GM23338 (cell line): ENCODE measurements around the gene LCP2. TPM values are rescaled to one million over a fixed set of nuclear protein-coding genes. Genes with fewer than 3 reads are reported as not detected.

Experiments used
- ATAC-seq: fragments of 200-7000 bp; cut with Tn5 transposase; 3 replicates; pipeline ENCODE4 v1.9.1; 2020
- DNase-seq: peaks from one replicate; pipeline ENCODE4 v3.0.0-alpha.2; 2015; ENCODE audit warnings: low spot score
- H2AFZ ChIP-seq: fragments of 200-600 bp; sonication (generic); 2 replicates; pipeline ENCODE4 v1.8.0; 2016; ENCODE audit warnings: antibody characterized with exemption, mild to moderate bottlenecking, moderate library complexity
- H3F3A ChIP-seq: fragments of 200-600 bp; sonication (generic); replicated peaks from 2 replicates; pipeline ENCODE4 v1.8.0; 2017; ENCODE audit warnings: antibody characterized with exemption, mixed run types, low read depth
- H3K27ac ChIP-seq: fragments of 200-600 bp; sonication (generic); 2 replicates; pipeline ENCODE4 v1.6.1; 2016; ENCODE audit warnings: low read depth
- H3K27me3 ChIP-seq: fragments of 200-600 bp; sonication (generic); 2 replicates; pipeline ENCODE4 v1.8.0; 2016; ENCODE audit warnings: mild to moderate bottlenecking, mixed run types, moderate library complexity; ENCODE audit not compliant: insufficient read depth
- H3K36me3 ChIP-seq: fragments of 200-600 bp; sonication (generic); 2 replicates; pipeline ENCODE4 v1.8.0; 2016; ENCODE audit warnings: mild to moderate bottlenecking; ENCODE audit not compliant: insufficient read depth
- H3K4me1 ChIP-seq: fragments of 200-600 bp; sonication (generic); 2 replicates; pipeline ENCODE4 v1.8.0; 2016; ENCODE audit warnings: mild to moderate bottlenecking, moderate library complexity; ENCODE audit not compliant: insufficient read depth
- H3K4me2 ChIP-seq: fragments of 200-600 bp; sonication (generic); 2 replicates; pipeline ENCODE4 v1.7.1; 2017; ENCODE audit warnings: mixed run types
- H3K4me3 ChIP-seq: fragments of 200-600 bp; sonication (generic); 2 replicates; pipeline ENCODE4 v1.6.1; 2016; ENCODE audit warnings: mixed run types
- H3K79me2 ChIP-seq: fragments of 200-600 bp; sonication (generic); replicated peaks from 2 replicates; pipeline ENCODE4 v1.8.0; 2017; ENCODE audit warnings: mild to moderate bottlenecking; ENCODE audit not compliant: insufficient read depth
- H3K9me2 ChIP-seq: fragments of 200-600 bp; sonication (generic); 2 replicates; pipeline ENCODE4 v1.8.0; 2017; ENCODE audit not compliant: insufficient read depth
- H4K20me1 ChIP-seq: fragments of 200-600 bp; sonication (generic); replicated peaks from 2 replicates; pipeline ENCODE4 v1.8.0; 2017; ENCODE audit warnings: mild to moderate bottlenecking; ENCODE audit not compliant: insufficient read depth
- H3K27ac Mint-ChIP-seq: 2 replicates; pipeline ENCODE4 v1.8.0; 2020; ENCODE audit warnings: inconsistent platforms, mild to moderate bottlenecking, moderate library complexity, mixed read lengths
- H3K27me3 Mint-ChIP-seq: 3 replicates; pipeline ENCODE4 v1.8.0; 2022; ENCODE audit warnings: low read depth, mild to moderate bottlenecking, moderate library complexity, mixed read lengths, inconsistent platforms; ENCODE audit not compliant: insufficient read depth, poor library complexity
- H3K36me3 Mint-ChIP-seq: 3 replicates; pipeline ENCODE4 v1.8.0; 2021; ENCODE audit warnings: low read depth, mild to moderate bottlenecking, inconsistent platforms, moderate library complexity, mixed read lengths
- H3K4me1 Mint-ChIP-seq: 3 replicates; pipeline ENCODE4 v1.8.0; 2020; ENCODE audit warnings: mild to moderate bottlenecking, inconsistent platforms, mixed read lengths
- H3K4me3 Mint-ChIP-seq: 3 replicates; pipeline ENCODE4 v1.8.0; 2021; ENCODE audit warnings: moderate library complexity, mild to moderate bottlenecking, inconsistent platforms, mixed read lengths
- H3K9me3 Mint-ChIP-seq: 3 replicates; pipeline ENCODE4 v1.8.0; 2020; ENCODE audit warnings: moderate library complexity, mild to moderate bottlenecking, inconsistent platforms, mixed read lengths
- CREB1 ChIP-seq: fragments of 250-450 bp; sonication (Bioruptor Pico); IDR thresholded peaks from 2 replicates; pipeline ENCODE4 v1.5.0; 2020; ENCODE audit warnings: low read depth, mild to moderate bottlenecking, moderate library complexity
- ETS1 ChIP-seq: IDR thresholded peaks from 2 replicates; pipeline ENCODE4 v1.6.1; 2016; ENCODE audit warnings: antibody characterized with exemption
- EZH2 ChIP-seq: fragments of 200-600 bp; sonication (generic); IDR thresholded peaks from one replicate; pipeline ENCODE4 v1.8.0; 2017; ENCODE audit warnings: antibody characterized with exemption, mild to moderate bottlenecking, low read depth; ENCODE audit not compliant: unreplicated experiment
- EZH2phosphoT487 ChIP-seq: fragments of 200-600 bp; sonication (generic); IDR thresholded peaks from one replicate; pipeline ENCODE4 v1.8.1; 2018; ENCODE audit warnings: antibody characterized with exemption; ENCODE audit not compliant: unreplicated experiment
- JUNB ChIP-seq: IDR thresholded peaks from one replicate; pipeline ENCODE4 v1.6.1; 2016; ENCODE audit warnings: antibody characterized with exemption; ENCODE audit not compliant: unreplicated experiment
- NANOG ChIP-seq: IDR thresholded peaks from 2 replicates; pipeline ENCODE4 v1.6.1; 2016; ENCODE audit warnings: antibody characterized with exemption, borderline replicate concordance
- POLR2AphosphoS5 ChIP-seq: IDR thresholded peaks from 2 replicates; pipeline ENCODE4 v1.6.1; 2016; ENCODE audit warnings: antibody characterized with exemption, low read depth
- STAT1 ChIP-seq: IDR thresholded peaks from one replicate; pipeline ENCODE4 v1.6.1; 2016; ENCODE audit warnings: antibody characterized with exemption; ENCODE audit not compliant: unreplicated experiment
- ZNF114 ChIP-seq: fragments of 250-450 bp; sonication (Bioruptor Pico); IDR thresholded peaks from 2 replicates; pipeline ENCODE4 v1.5.0; 2020; ENCODE audit warnings: mild to moderate bottlenecking, moderate library complexity
- ZNF331 ChIP-seq: fragments of 250-450 bp; sonication (Bioruptor Pico); IDR thresholded peaks from 2 replicates; pipeline ENCODE4 v1.5.0; 2020; ENCODE audit warnings: low read depth, mild to moderate bottlenecking, moderate library complexity
- polyA plus RNA-seq: library from polyadenylated mRNA; unstranded; fragments of >200 nt; fragmentation: Nextera tagmentation; extraction: Ambion mirVana; gene quantifications from 2 replicates; pipeline ENCODE4 v1.2.1, GENCODE V29; 2016
- total RNA-seq: library from RNA; depleted of rRNA; stranded (reverse); fragments of >200 nt; shearing (Covaris generic); gene quantifications from 2 replicates; pipeline ENCODE4 v1.2.3, GENCODE V29; 2014
- TF ChIP-seq, protein P1 (sequence below), 2 experiments: fragments of 200-600 bp in 1 of 2; sonication (generic) in 1 of 2; conservative IDR thresholded peaks; 2 replicates each; pipeline versions ENCODE4 v1.5.1 to v1.6.1; 2016 to 2017; ENCODE audit warnings: antibody characterized with exemption in 2 of 2, low read depth in 2 of 2, mild to moderate bottlenecking in 2 of 2, moderate library complexity in 1 of 2
- TF ChIP-seq, protein P2 (sequence below): IDR thresholded peaks from one replicate; pipeline ENCODE4 v1.6.1; 2018; ENCODE audit warnings: antibody characterized with exemption; ENCODE audit not compliant: unreplicated experiment

The LCP2 gene
- total and polyA plus RNA-seq, 2 experiments from 2014 or later = 0.26 to 0.38 TPM

DNA sequence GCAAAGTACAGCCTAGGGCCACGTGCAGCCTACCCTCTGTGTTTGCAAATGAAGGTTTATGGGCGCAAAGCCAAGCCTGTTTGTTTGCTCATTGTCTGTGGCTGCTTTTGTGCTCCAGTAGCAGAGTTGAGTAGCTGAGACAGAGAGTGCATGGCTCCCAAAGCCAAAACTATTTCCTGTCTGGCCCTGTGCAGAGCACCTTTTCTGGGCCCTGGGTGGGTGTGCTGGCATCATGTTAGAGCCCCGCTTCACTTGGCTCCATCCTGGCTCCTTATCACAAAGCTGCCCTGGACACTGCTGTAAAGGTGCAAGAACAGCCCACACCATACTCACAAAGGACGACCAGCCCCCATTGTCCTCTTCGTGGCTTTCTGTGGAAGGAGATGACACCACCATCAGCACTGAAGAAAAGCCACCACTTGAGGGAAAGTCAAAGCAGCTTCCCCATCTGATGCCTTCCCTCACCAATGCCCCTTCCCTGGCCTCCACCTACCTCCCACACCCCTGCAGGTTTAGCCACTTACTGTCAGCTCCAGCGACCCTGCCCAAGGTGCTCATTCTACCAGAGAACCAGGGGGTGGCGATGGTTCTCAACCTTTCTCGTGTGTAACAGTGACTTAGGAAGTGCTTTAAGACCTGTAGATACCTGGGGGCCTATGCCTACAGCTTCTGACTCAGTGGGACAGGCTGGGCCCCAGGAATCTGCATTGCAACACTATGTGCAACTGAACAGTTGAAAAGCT lies 23.4 kb downstream of the LCP2 start:
- Mint-ChIP-seq H3K36me3 (no peaks in the 10 kb centered on the region), H3K27me3 (peaks cover 24% of the 10 kb centered on the region), H3K27ac (no peak overlapping the region), H3K4me3 (no peak overlapping the region), H3K4me1 (peaks cover 27% of the 10 kb centered on the region), H3K9me3 (no peaks in the 10 kb centered on the region)
- Histone ChIP-seq H3K27ac (no peak overlapping the region), H3K4me3 (no peak overlapping the region), H3K4me1 (peaks cover 19% of the 10 kb centered on the region), H2AFZ (peak overlapping the region; percentile 78; the same call in 1 of the 2 replicates), H3K79me2 (no peaks in the 10 kb centered on the region), H3K27me3 (no peaks in the 10 kb centered on the region), H3K9me2 (no peaks in the 10 kb centered on the region; the same call in 1 of the 2 replicates), H3F3A (no peaks in the 10 kb centered on the region), H3K36me3 (no peaks in the 10 kb centered on the region), H3K4me2 (no peak overlapping the region), H4K20me1 (no peaks in the 10 kb centered on the region)
- TF ChIP-seq ETS1 (no peak), JUNB (no peak)
- TF ChIP-seq, protein P1, sequence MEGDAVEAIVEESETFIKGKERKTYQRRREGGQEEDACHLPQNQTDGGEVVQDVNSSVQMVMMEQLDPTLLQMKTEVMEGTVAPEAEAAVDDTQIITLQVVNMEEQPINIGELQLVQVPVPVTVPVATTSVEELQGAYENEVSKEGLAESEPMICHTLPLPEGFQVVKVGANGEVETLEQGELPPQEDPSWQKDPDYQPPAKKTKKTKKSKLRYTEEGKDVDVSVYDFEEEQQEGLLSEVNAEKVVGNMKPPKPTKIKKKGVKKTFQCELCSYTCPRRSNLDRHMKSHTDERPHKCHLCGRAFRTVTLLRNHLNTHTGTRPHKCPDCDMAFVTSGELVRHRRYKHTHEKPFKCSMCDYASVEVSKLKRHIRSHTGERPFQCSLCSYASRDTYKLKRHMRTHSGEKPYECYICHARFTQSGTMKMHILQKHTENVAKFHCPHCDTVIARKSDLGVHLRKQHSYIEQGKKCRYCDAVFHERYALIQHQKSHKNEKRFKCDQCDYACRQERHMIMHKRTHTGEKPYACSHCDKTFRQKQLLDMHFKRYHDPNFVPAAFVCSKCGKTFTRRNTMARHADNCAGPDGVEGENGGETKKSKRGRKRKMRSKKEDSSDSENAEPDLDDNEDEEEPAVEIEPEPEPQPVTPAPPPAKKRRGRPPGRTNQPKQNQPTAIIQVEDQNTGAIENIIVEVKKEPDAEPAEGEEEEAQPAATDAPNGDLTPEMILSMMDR (conservative IDR thresholded peaks at IDR 0.05; ENCODE audit: low read depth in 2 of 2) = peak; percentile 66 to 96
- DNase-seq (peak; percentile 84), ATAC-seq (peak; percentile 82)

DNA sequence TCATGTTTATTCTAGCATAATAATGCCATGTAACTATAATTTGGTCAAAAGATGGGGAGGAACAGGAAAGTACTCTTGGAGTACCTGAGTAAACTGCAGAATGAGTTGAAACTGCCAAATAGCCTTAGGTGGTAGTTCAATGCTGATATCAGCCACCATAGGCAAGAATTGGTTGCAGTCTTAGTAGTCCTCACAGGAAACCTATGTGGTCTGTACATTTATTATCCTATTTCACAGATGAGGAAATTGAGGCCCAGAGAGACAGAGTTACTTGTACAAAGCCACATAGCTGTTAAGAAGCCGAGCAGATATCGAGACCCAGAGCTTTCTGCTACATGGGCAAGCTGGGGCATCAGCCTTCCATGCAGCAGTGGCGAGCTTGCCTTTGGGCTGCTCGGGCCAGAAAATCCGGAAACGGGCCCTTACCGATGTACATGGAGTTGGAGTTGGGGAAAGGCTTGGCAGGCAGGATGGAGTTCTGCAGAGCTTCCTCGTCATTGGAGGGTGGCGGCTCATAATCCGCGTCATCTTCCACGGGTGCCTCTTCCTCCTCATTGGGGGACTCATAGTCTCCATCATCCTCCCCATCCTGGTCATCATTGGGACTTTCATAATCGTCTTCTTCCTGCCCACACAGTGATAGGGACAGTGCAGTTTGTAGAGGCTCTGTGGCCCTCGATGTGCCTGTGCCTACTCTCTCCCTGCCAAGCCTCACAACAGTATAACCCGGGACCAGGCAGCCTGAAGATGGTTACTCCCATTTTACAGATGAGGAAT lies 27.1 kb downstream of the LCP2 start:
- no peak for DNase-seq
- TF ChIP-seq, protein P1 (conservative IDR thresholded peaks at IDR 0.05; ENCODE audit: low read depth in 2 of 2) = no peak
- TF ChIP-seq ZNF114 (CRISPR knock-in tag) (no peak), EZH2phosphoT487 (no peak), ETS1 (no peak), POLR2AphosphoS5 (no peak), CREB1 (no peak), NANOG (no peak), JUNB (no peak), ZNF331 (no peak), STAT1 (no peak), EZH2 (no peak)
- TF ChIP-seq, protein P2, sequence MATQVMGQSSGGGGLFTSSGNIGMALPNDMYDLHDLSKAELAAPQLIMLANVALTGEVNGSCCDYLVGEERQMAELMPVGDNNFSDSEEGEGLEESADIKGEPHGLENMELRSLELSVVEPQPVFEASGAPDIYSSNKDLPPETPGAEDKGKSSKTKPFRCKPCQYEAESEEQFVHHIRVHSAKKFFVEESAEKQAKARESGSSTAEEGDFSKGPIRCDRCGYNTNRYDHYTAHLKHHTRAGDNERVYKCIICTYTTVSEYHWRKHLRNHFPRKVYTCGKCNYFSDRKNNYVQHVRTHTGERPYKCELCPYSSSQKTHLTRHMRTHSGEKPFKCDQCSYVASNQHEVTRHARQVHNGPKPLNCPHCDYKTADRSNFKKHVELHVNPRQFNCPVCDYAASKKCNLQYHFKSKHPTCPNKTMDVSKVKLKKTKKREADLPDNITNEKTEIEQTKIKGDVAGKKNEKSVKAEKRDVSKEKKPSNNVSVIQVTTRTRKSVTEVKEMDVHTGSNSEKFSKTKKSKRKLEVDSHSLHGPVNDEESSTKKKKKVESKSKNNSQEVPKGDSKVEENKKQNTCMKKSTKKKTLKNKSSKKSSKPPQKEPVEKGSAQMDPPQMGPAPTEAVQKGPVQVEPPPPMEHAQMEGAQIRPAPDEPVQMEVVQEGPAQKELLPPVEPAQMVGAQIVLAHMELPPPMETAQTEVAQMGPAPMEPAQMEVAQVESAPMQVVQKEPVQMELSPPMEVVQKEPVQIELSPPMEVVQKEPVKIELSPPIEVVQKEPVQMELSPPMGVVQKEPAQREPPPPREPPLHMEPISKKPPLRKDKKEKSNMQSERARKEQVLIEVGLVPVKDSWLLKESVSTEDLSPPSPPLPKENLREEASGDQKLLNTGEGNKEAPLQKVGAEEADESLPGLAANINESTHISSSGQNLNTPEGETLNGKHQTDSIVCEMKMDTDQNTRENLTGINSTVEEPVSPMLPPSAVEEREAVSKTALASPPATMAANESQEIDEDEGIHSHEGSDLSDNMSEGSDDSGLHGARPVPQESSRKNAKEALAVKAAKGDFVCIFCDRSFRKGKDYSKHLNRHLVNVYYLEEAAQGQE = no peak

More for the DNA sequence above, 27.1 kb downstream of the LCP2 start:
- Histone ChIP-seq H3K27ac (no peak overlapping the region), H3K9me2 (no peaks in the 10 kb centered on the region), H3F3A (no peaks in the 10 kb centered on the region), H3K4me3 (no peak overlapping the region), H2AFZ (no peak overlapping the region), H3K79me2 (no peaks in the 10 kb centered on the region), H3K4me2 (no peak overlapping the region), H3K27me3 (no peaks in the 10 kb centered on the region), H3K4me1 (peaks cover 21% of the 10 kb centered on the region), H3K36me3 (no peaks in the 10 kb centered on the region), H4K20me1 (no peaks in the 10 kb centered on the region)
- no peak for ATAC-seq
- Mint-ChIP-seq H3K4me3 (no peak overlapping the region), H3K36me3 (no peaks in the 10 kb centered on the region), H3K4me1 (peaks cover 40% of the 10 kb centered on the region), H3K27me3 (peaks cover 12% of the 10 kb centered on the region), H3K9me3 (no peaks in the 10 kb centered on the region), H3K27ac (no peak overlapping the region)
